ENCODE results near the gene PRL.

Gene PRL

GRCh38 chr6:22296936-22297335, at the start of gene PRL:
TSS of gene PRL (minus strand) at chr6:22297036. CDS start at chr6:22296982, 54 bp downstream.
- no peak for DNase-seq

- DNase-seq, result no peak
Measured at GRCh38 chr6:22343864-22344263, 47.0 kb upstream of the PRL start.

- DNase-seq, result no peak
Measured at GRCh38 chr6:22334778-22335177, 37.9 kb upstream of the PRL start.

GRCh38 chr6:22333802-22334201, 37.0 kb upstream of the PRL start:
- DNase-seq, result no peak

- DNase-seq, result no peak
Measured at GRCh38 chr6:22332711-22333110, 35.9 kb upstream of the PRL start.

GRCh38 chr6:22332216-22332615, 35.4 kb upstream of the PRL start:
- DNase-seq, result no peak

GRCh38 chr6:22330941-22331340, 34.1 kb upstream of the PRL start:
- DNase-seq, result no peak

GRCh38 chr6:22328474-22328873, 31.6 kb upstream of the PRL start:
- DNase-seq, result no peak

- DNase-seq, result no peak
Measured at GRCh38 chr6:22327881-22328280, 31.0 kb upstream of the PRL start.

GRCh38 chr6:22326500-22326899, 29.7 kb upstream of the PRL start:
- no peak for DNase-seq

GRCh38 chr6:22325481-22325880, 28.6 kb upstream of the PRL start:
- DNase-seq, result no peak

GRCh38 chr6:22323848-22324247, 27.0 kb upstream of the PRL start:
- no peak for DNase-seq

GRCh38 chr6:22322103-22323030, 25.5 kb upstream of the PRL start:
- DNase-seq, result no peak

- no peak for DNase-seq
Measured at GRCh38 chr6:22320750-22321149, 23.9 kb upstream of the PRL start.

- DNase-seq, result no peak
Measured at GRCh38 chr6:22318404-22318803, 21.6 kb upstream of the PRL start.

- no peak for DNase-seq
Measured at GRCh38 chr6:22313796-22314195, 17.0 kb upstream of the PRL start.

GRCh38 chr6:22308939-22309338, 12.1 kb upstream of the PRL start:
- no peak for DNase-seq

- no peak for DNase-seq
Measured at GRCh38 chr6:22306741-22307466, 10.1 kb upstream of the PRL start.

- no peak for DNase-seq
Measured at GRCh38 chr6:22302838-22303237, 6.0 kb upstream of the PRL start.

GRCh38 chr6:22300273-22300998, 3.6 kb upstream of the PRL start:
- DNase-seq, result no peak

GRCh38 chr6:22298475-22298890, 1.6 kb upstream of the PRL start:
- no peak for DNase-seq

- DNase-seq, result no peak
Measured at GRCh38 chr6:22296067-22296466, 769 bp downstream of the PRL start.

GRCh38 chr6:22295145-22295544, 1.7 kb downstream of the PRL start:
- no peak for DNase-seq

- no peak for DNase-seq
Measured at GRCh38 chr6:22294301-22294700, 2.5 kb downstream of the PRL start.
